HUES48 (cell line): ENCODE data around the gene ADGB.
"Not testable (repeated sequence)": the region's sequence is repeated elsewhere in the genome, so short reads cannot be mapped to it uniquely, and the experiment has no call there.

ENCODE experiments used
- H3K27ac ChIP-seq: one replicate; pipeline ENCODE4 v1.7.0; 2013; ENCODE audit warnings: low read depth, low read length, inconsistent platforms
- H3K27me3 ChIP-seq: 2 replicates; pipeline ENCODE4 v1.6.1; 2013; ENCODE audit warnings: mild to moderate bottlenecking, low read length; ENCODE audit not compliant: control insufficient read depth, insufficient read depth
- H3K36me3 ChIP-seq: 2 replicates; pipeline ENCODE4 v1.6.1; 2013; ENCODE audit warnings: low read length; ENCODE audit not compliant: control insufficient read depth, insufficient read depth
- H3K4me1 ChIP-seq: 2 replicates; pipeline ENCODE4 v1.6.1; 2013; ENCODE audit warnings: mild to moderate bottlenecking, low read length; ENCODE audit not compliant: control insufficient read depth, insufficient read depth
- H3K4me3 ChIP-seq: 2 replicates; pipeline ENCODE4 v1.5.1; 2013; ENCODE audit warnings: mild to moderate bottlenecking, low read depth, low read length
- H3K9ac ChIP-seq: 2 replicates; pipeline ENCODE4 v1.6.1; 2013; ENCODE audit warnings: mild to moderate bottlenecking, low read depth, low read length, moderate library complexity
- H3K9me3 ChIP-seq: 2 replicates; pipeline ENCODE4 v1.6.1; 2013; ENCODE audit warnings: low read length; ENCODE audit not compliant: control insufficient read depth, insufficient read depth

ADGB gene

DNA sequence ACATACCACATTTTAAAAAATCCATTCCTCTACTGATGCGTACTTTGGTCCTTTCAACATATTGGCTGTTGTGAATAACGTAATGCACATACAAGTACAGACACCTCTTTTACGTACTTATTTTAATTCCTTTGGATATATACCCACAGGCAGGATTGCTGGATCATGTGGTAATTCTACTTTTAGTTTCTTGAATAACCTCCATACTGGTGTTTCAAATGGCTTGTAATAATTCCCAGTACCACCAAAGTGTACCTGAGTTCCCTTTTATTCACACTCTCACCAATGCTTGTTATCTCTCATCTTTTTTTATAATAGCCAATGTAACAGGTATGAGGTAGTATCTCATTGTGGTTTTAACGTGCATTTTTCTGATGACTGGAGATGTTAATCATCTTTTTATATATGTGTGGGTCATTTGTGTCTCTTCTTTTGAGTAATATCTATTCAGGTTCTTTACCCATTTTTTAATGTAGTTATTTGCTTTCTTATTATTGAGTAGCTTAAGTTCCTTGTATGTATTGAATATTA, 191.9 kb downstream of the ADGB start:
- Histone ChIP-seq H3K9me3 (peaks cover 3% of the 10 kb centered on the region; the same call in 1 of the 2 replicates), H3K9ac (no peak overlapping the region), H3K4me3 (no peak overlapping the region), H3K27ac (no peak overlapping the region), H3K36me3 (no peaks in the 10 kb centered on the region), H3K4me1 (0 out of 2 replicates have a peak, but pooled peaks cover 1% of the 10 kb centered on the region), H3K27me3 (no peaks in the 10 kb centered on the region)

DNA sequence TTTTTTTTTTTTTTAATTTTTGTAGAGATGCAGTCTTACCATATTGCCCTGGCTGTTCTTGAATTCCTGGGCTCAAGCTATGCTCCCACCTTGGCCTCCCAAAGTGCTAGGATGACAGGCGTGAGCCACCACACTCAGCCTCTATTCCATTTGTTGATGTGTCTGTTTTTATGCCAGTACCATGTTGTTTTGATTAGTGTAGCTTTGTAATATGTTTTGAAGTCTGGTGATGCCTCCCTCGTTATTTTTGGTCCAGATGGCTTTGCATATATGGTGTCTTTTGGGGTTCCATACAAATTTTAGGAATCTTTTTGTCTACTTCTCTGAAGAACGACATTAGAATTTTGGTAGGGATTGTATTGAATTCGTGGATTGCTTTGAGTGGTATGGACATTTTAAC, 193.2 kb downstream of the ADGB start:
- Histone ChIP-seq H3K4me3 (no peak overlapping the region), H3K9ac (no peak overlapping the region), H3K4me1 (no peaks in the 10 kb centered on the region), H3K36me3 (no peaks in the 10 kb centered on the region), H3K27me3 (no peaks in the 10 kb centered on the region), H3K9me3 (peaks cover 6% of the 10 kb centered on the region), H3K27ac (no peak overlapping the region)

DNA sequence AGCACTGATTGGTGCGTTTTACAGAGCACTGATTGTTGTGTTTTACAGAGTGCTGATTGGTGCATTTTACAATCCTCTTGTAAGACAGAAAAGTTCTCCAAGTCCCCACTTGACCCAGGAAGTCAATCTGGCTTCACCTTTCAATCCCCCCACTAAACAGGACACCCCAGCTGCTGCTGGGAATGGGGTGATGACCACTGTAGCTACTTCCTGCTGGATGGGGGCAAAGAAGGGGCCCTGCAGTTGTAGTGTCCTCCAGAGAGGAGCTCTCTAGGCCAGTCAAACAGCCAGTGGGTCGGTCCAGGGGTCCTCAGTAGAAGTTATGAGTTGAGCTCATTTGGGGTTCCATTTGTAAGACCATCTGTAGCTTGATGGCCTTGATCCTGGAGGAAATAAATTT, 194.4 kb downstream of the ADGB start:
- not testable (repeated sequence) for H3K36me3 ChIP-seq, H3K9me3 ChIP-seq, H3K27me3 ChIP-seq, H3K27ac ChIP-seq, H3K4me1 ChIP-seq, H3K4me3 ChIP-seq, H3K9ac ChIP-seq

DNA sequence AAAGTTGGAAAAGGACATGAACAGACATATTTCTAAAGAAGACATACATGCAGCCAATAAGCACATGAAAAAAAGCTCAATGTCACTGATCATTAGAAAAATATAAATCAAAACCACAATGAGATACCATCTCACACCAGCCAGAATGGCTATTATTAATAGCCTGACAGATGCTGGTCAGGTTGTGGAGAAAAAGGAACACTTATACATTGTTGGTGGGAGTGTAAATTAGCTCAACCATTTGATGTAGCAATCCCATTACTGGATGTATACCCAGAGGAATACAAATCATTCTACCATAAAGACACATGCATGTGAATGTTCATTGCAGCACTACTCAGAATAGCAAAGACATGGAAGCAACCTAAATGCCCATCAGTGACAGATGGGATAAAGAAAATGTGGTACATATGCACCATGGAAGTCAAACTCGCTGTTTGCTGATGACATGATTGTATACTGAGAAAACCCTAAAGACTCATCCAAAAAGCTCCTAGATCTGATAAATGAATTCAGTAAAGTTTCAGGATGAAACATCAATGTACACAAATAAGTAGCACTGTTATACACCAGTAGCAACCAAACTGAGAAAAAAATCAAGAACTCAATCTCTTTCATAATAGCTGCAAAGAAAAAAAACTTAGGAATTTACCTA, 196.8 kb downstream of the ADGB start:
- Histone ChIP-seq H3K36me3 (no peaks in the 10 kb centered on the region), H3K4me1 (peaks cover 2% of the 10 kb centered on the region; the same call in 1 of the 2 replicates), H3K27me3 (no peaks in the 10 kb centered on the region), H3K4me3 (no peak overlapping the region), H3K9me3 (peaks cover 6% of the 10 kb centered on the region), H3K27ac (no peak overlapping the region), H3K9ac (no peak overlapping the region)

DNA sequence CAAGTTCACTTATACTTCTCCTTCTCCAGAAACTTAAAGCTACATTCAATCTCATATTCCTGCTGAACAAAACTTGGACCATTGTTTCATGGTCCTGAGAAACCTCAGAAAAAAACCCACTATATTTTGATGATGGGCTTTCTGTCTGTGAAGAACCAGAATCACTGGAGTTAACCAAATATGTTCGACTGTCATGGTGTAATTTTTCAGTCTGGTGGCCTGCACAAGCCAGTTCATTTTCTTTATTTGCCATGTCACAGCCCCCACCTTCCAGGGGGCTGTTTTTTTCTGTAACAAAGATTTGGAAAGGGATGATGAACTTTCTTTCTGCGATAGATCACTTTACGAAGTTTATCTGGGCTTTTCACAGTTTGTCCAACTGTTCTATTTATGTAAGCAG, 204.4 kb downstream of the ADGB start:
- not testable (repeated sequence) for H3K4me3 ChIP-seq, H3K27me3 ChIP-seq, H3K9me3 ChIP-seq, H3K27ac ChIP-seq, H3K9ac ChIP-seq, H3K4me1 ChIP-seq, H3K36me3 ChIP-seq

DNA sequence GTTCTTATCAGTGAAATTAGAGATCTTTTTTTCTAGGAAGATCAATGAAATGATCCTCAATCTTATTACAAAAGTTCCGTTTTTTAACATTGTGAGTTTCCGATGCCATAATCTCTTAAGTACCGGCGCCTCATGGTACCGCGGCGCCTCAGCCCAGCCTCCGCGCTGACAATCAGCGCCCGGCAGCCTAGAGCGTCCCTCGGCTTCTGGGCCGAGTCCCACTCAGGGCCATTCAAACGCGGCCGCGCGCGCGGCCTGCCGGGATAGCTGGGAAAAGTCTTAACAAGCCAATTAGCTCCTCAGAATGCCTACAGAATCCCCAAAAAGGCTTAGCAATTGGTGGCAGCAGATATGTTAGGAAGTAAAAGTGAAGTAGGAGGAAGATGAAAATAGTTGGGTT, 204.8 kb downstream of the ADGB start:
- no peak overlapping the region for H3K9ac ChIP-seq
- no peak overlapping the region for H3K4me3 ChIP-seq
- H3K36me3 ChIP-seq: no peaks in the 10 kb centered on the region
- H3K27ac ChIP-seq: no peak overlapping the region
- H3K9me3 ChIP-seq: no peaks in the 10 kb centered on the region
- no peaks in the 10 kb centered on the region for H3K27me3 ChIP-seq
- H3K4me1 ChIP-seq: peaks cover 4% of the 10 kb centered on the region; the same call in 1 of the 2 replicates

DNA sequence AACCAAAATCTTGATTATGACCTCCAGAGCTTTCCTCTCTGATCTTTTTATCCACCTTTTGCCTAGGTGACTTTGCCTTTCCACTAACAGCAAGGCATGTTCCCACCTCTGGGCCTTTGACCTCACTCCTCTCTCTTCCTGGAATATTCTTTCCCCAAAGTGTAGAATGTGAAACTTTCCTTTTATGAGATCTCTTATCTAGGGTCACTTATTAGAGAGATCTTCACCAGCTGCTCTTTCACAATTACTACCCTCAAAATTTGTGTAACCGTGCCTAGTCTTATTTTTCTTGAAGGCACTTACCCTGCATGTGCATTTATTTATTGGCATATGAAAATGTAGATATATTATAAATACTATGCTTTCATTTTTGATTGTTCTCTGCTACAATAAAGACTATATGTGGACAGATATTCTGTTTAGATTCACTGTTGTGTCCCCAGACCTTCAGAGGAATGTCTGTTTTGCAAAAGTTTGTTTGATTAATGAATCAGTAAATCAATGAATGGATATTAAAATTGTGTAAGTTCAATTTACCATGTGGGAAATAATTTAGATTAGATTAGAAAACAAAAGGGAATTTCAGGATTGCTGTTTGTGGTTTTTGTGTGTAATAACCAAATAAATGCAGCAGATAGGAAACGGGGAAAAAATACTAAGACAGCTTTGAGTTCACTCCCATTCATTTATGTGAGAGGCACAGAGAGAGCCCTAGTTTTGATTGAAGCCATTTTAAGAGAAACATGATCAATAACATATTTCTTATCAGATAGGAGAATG, 207.0 kb downstream of the ADGB start:
- Histone ChIP-seq H3K9ac (no peak overlapping the region), H3K4me3 (no peak overlapping the region), H3K27me3 (no peaks in the 10 kb centered on the region), H3K36me3 (no peaks in the 10 kb centered on the region), H3K4me1 (peaks cover under 1% of the 10 kb centered on the region; the same call in 1 of the 2 replicates), H3K27ac (no peak overlapping the region), H3K9me3 (no peaks in the 10 kb centered on the region)

DNA sequence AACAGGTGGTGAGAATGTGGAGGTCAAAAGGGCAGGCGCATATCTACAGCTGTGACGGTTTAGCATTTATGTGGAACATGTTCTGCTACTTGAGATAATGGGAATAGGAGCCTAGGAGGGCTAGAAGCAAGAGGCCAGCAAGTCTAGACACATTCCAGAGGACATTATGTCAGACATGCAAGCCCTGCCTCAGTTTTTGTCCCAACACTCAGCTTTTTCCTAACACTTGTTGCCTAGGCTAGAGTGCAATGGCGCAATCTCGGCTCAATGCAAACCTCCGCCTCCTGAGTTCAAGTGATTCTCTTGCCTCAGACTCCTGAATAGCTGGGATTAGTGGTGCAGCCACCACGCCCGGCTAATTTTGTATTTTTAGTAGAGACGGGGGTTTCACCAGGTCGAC, 210.2 kb downstream of the ADGB start:
- not testable (repeated sequence) for H3K4me1 ChIP-seq, H3K27ac ChIP-seq, H3K9me3 ChIP-seq, H3K27me3 ChIP-seq, H3K4me3 ChIP-seq, H3K36me3 ChIP-seq, H3K9ac ChIP-seq

DNA sequence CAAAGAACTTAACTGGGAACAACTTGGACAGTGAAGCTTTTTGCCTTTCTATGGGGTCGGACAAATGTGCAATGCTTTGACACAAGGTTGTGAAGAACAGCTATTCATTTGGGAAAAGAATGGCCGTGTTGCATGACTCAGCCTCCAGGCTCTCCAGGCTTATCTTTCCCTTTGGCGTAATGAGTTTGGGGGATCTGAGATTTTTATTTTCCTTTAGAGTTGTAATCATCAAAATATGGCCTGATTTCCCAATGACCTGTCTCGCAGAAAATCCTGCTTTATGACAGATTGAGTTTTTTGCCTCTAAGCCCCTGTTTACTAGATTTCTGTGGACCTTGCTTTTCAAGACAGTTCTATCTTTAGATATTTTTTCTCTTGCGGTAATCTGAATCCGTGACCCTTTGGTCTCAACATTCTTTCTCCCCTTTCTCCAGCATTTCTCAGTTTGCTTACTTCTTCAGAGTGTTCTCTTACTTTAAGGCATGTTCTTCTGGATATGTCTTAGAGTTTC, 214.1 kb downstream of the ADGB start:
- H3K4me1 ChIP-seq, H3K27me3 ChIP-seq, H3K9me3 ChIP-seq, H3K36me3 ChIP-seq, H3K9ac ChIP-seq, H3K4me3 ChIP-seq, H3K27ac ChIP-seq: not testable (repeated sequence)

DNA sequence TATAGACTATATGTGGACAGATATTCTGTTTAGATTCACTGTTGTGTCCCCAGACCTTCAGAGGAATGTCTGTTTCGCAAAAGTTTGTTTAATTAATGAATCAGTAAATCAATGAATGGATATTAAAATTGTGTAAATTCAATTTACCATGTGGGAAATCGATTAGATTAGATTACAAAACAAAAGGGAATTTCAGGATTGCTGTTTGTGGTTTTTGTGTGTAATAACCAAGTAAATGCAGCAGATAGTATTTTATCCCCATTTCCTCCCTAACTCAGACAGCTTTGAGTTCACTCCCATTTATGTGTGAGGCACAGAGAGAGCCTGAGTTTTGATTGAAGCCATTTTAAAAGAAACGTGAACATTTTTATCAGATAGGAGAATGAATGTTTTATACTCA, 214.8 kb downstream of the ADGB start:
- H3K4me1 ChIP-seq: no peaks in the 10 kb centered on the region
- no peak overlapping the region for H3K27ac ChIP-seq
- H3K9me3 ChIP-seq: no peaks in the 10 kb centered on the region
- H3K36me3 ChIP-seq: no peaks in the 10 kb centered on the region
- H3K4me3 ChIP-seq: no peak overlapping the region
- no peaks in the 10 kb centered on the region for H3K27me3 ChIP-seq
- no peak overlapping the region for H3K9ac ChIP-seq

DNA sequence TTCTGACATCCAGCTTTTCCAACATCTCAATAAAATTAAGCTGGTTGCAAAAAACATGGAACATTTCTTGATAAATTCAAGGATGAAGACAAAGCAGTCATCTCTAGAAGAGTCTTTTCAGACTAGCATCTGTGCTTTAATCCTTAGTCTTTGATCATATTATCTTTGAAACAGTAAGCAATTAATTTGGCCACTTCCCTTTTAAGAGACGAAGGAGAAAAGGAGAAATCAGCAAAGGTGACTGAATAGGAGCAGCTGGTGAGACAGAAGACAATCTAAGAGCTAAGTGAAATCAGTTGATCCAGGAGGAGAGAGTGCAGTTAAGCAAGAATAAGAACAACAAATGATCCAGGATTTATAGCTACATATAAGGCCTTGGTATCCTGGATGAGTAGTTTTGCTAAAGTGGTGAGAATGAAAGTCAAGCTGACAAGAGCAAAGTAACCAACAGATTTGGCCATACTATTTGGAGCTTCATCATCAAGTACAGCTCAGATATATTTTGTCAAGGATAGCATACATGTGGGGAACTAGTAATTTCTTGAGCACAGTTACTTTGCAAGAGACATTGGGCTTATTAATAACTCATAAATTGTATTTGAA, 215.5 kb downstream of the ADGB start:
- Histone ChIP-seq H3K27me3 (no peaks in the 10 kb centered on the region), H3K4me1 (no peaks in the 10 kb centered on the region), H3K36me3 (no peaks in the 10 kb centered on the region), H3K27ac (no peak overlapping the region), H3K4me3 (no peak overlapping the region), H3K9ac (no peak overlapping the region), H3K9me3 (no peaks in the 10 kb centered on the region)
